Erythroblast (primary cell): ENCODE data around the gene CALHM5.
"Not testable (repeated sequence)": the region's sequence is repeated elsewhere in the genome, so short reads cannot be mapped to it uniquely, and the experiment has no call there.

ENCODE experiments used
- DNase-seq, 2 experiments: peaks; one replicate each; lab custom pipeline; 2025; lab: John Stamatoyannopoulos, UW
- GATA1 ChIP-seq: IDR thresholded peaks from 2 replicates; pipeline ENCODE4 v1.6.1; 2011; ENCODE audit warnings: low read depth, mild to moderate bottlenecking, control low read depth, low read length, moderate library complexity
- POLR2A ChIP-seq: IDR thresholded peaks from 2 replicates; pipeline ENCODE4 v1.6.1; 2011; ENCODE audit warnings: mild to moderate bottlenecking, low read length

CALHM5 gene

DNA sequence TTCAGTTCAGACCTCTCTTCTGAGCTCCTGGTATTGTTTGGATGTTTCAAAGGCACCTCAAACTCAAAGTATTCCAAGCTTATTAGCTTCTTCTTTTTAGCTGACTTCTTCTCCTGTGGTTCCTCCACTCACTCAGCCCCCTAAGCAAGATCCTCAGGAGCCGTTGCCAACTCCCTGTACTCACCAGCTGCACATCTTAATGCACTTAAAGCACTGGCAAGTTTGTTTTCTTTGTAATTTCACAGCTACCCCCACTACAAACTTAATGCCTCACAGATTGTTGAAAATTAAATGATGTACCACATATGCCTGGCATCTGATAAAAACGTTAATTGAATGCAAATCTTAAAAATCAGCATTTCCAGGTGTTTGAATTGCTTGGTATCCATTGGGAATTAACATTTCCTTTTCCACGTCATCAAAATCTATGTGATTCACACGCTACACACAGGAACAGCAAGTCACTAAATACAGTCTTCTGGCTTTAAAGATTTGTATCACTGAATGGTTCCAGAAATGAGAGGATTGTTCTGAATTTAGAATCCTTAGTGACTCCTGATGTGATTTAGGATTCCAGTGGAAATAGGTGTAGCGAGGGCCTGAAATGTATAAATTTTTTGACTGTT, 25.8 kb upstream of the CALHM5 start:
- no peak for DNase-seq
- TF ChIP-seq POLR2A, result no peak
- no peak for TF ChIP-seq GATA1

DNA sequence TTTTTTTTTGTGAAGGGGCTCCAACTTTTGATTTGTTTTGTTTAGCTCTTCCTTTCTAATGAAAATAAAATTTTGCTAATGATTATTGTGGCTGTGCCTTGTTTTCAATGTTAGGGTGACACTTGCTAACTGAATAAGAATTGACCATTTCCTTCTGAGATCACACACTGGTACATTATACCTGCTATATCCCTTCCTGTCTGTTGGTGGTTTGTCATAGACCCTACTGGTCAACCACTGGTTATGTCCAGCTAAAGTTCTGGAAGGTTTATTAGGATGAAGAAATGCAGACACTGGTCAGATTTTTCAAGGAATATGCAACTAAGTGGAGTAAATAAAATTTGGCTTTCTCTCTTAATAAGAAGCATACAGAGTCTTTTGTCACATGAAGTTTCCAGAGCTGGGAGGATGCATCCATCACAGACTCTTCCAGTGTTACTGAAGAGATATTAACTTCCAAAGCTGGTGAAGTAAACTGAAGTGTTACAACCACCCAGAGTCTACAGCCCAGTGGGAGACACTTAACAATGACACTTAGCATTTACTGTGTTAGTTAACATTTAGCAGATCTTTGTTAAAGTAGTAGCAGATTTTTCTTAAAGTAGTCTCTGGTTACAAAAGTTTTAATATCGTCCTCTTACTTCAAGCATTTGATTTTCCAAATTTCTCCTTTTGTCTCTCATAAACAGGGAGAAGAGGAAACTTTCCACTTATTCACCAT, 19.7 kb upstream of the CALHM5 start:
- DNase-seq, result no peak
- TF ChIP-seq GATA1 (no peak), POLR2A (no peak)

DNA sequence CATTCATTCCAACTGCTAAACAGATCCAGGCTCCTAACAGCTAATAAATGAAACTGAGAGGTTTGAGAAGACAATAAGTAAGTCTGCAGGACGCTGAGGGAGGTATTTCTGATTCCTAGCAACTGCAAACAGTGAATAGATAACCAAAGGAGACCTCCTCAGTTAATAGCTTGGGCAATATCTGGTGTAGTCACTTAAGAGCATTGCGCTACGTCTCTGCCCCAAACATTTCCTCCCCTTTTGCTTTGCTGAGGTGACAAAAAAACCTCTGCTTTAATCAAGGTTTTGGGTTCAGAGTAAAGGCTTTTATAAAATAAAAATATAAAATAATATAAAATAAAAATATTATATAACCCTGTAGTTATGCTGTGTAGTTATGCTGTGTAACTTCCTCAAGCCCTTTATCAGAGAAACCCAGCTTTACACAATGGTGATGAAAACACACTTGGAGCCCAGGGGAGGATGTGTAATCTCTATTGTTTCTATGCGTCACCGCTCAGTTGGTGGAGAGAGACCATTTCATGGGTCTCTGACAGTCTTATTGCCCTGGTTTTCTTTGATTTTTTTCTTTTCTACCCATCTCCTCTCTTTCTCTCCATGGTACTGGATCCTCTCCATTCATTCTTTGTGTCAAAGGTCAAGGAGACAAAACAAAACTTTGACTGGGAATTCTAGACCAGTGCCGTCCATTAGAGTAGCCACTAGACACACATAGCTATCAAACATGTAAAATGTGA, 18.9 kb upstream of the CALHM5 start:
- TF ChIP-seq POLR2A, result no peak
- no peak for TF ChIP-seq GATA1
- peak in 1 of 2 experiments; percentile 7 for DNase-seq

DNA sequence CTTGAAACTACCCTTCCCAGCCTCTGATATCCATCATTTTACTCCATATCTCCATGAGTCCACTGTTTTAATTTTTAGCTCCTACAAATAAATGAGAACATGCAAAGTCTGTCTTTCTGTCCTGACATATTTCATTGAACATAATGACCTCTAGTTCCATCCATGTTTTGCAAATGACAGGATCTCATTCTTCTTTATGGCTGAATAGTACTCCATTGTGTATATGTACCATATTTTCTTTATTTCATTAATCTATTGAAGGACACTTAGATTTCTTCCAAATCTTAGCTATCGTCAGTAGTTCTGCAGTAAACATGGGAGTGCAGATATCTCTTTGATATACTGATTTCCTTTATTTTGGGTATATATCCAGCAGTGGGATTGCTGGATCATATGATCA, 16.3 kb upstream of the CALHM5 start:
- DNase-seq, result not testable (repeated sequence)

DNA sequence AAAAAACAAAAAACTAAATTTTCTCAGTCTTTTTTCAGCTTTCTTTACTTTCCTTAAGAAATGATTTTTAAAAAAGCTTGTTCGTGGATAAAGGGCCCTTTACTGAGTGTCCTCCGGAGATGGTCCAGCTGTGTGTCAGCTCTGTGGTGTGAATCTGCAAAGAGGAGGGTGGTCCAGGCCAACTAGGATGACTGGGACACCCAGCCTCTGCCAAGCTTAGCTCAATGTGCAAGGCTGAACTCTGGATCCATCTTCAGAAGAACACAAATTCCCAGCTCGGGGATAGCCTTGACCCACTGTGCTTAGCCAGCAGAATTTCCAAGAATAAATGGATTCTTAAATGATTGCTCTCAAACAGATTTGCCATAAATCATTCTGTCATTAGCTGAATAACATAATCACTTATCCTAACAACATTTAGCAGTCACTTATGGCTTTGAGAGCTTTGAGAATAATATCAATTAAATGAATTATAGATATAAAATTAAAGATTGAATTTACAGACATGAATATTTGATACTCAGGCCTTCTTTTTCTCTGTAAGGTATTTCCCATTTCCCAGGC, 14.2 kb upstream of the CALHM5 start:
- no peak for DNase-seq
- no peak for TF ChIP-seq POLR2A
- no peak for TF ChIP-seq GATA1

DNA sequence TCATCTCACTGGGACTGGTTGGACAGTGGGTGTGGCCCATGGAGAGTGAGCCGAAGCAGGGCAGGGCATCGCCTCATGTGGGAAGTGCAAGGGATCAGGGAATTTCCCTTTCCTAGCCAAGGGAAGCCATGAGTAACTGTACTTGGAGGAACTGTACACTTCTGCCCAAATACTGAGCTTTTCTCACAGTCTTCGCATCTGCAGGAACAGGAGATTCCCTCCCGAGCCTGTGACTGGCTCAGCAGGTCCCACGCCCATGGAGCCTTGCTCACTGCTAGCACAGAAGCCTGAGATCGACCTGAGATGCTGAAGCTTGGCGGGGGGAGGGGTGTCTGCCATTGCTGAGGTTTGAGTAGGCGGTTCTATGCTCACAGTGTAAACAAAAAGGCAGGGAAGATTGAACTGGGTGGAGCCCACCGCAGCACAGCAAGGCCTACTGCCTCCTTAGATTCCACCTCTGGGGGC, 10.4 kb upstream of the CALHM5 start:
- no peak for DNase-seq
- TF ChIP-seq POLR2A (no peak), GATA1 (no peak)

DNA sequence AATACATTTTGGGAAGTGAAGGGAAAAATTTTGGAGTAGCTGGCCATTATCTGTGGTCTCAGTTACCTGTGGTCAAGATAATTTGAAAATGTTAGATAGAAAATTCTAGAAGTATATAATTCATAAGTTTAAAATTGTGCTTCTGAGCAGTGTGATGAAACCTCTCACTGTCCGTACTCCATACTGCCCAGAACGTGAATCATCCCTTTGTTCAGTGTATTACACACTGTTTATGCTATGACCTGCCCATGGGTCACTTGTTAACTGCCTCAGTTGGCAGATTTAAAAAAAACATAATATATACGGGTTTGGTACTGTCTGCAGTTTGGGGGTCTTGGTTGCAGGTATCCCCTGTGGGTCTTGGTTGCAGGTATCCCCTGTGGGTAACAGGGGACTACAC, 4.1 kb upstream of the CALHM5 start:
- no peak for TF ChIP-seq GATA1
- no peak for TF ChIP-seq POLR2A
- no peak for DNase-seq

DNA sequence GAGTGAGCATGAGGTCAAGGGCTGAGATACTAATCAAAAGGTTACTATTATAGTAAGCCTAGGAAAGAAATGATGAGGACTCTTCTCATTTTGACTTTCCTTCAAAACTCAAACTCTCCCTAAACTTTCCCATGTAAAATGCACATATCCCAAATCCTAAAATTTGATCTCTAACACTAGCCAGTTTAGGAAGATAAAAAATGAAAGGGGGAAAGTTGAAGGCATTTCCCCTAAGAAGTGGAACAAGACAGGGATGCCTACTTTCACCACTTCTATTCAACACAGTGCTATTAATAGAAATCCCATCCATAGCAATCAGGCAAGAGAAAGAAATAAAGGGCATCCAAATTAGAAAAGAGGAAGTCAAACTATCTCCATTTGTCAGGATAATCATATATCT, 2.9 kb upstream of the CALHM5 start:
- DNase-seq, result no peak
- TF ChIP-seq GATA1, result no peak

DNA sequence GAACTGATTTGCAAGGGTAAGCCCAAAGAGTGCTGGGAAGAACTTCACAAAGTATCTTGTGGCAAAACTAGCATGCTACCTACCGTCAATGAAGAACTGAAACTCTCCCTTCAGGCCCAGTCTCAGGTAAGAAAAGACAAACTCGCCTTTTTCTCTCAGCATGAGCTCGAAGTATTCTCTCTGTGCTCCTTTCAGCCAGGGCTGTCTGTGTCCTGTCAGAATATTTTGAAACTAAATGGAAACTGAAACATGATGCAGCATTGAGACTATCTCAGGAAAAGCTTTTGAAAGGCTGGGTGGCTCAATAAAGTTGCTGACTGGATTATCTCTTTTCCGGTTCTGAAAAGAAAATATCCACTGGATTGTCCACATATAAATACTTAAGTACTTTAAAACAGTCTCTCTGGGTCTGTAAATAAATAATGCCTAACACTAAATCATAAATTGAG, 696 bp downstream of the CALHM5 start:
- no peak for TF ChIP-seq GATA1
- no peak for TF ChIP-seq POLR2A
- DNase-seq, result no peak

DNA sequence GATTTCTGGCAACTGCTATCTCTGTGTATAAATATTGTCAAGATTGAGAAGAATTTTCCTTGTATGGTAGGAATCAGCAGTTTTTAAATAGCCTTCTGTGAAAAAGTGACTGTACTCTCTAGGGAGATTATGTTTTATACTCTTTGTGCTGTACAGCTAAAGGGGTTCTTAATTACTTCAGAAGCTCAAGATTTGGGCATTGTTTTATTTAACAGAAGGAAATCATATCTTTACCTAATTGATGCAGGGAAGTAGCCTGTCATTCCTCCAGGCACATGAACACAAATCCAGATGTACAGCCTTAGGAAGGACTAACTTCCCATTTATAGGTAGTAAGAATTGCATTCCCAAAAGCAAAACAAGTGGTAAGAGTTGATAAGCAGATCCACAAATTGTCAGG, 1.3 kb downstream of the CALHM5 start:
- DNase-seq, result no peak
- TF ChIP-seq POLR2A, result no peak
- TF ChIP-seq GATA1, result no peak

DNA sequence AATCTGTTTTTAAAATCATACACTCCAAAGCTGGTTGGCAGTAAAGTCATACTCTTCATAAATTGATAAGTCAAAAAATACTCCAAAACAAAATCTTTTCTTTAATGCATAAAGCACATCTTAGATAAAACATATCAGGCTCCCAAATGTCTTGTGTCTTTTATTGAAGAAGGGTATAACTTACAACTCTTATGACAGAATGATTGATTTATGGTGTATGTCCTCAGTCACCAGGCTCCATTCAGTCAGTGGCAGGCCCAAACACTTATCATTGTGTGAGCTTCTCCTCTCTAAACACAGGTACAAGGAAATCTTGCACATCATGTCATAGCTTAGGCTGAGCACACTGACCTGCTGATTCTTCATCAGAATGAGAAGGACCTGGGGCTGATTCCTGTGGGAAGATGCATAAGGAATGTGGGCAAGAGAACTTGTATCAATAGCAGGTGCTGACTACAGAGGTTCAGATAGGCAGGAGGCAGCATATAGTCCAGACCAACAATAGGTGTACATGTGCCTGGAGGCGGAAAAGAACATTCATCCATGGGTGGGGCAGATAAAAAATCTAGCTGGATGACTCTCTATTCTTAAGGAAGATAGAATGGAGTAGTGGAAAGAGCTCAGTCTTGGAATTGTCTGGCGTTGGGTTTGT, 1.9 kb downstream of the CALHM5 start:
- TF ChIP-seq POLR2A (no peak), GATA1 (no peak)
- DNase-seq, result no peak

DNA sequence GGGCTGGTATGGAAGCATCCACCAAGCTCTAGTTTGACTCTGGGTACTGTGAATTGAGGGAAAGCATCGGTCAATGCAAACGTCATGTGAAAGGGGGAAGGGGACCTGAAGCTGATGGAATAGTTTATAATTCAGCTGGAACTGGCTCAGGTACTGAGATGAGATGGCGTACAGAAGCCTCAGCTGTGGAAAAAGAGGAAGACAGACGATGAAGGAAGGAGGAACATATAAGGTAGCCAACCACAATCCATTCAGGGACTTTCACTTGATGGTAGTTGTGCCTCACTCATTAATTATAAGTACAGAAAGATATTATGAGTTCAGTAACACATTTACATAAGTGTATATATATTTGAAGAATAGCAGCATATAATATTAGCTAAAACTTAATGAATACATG, 2.7 kb downstream of the CALHM5 start:
- DNase-seq, result no peak
- TF ChIP-seq POLR2A, result no peak
- TF ChIP-seq GATA1, result no peak

DNA sequence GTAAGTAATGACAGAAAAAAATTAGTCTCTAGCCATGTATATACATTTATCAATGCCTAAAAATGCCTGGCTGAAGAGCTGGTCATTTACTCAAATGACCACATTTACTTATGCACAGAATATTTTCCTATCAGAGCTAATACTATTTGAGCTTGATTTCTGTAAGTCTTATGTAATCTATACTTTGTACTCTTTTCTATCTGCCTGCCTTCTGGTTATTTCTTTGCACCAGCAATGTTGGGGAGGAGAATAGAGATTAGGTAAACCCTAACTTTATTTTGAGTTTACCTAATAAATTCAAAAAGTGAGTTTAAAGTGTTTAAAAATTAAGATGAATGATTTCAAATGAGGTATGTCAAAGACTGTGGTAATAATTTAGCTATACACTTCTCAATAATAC, 3.7 kb downstream of the CALHM5 start:
- TF ChIP-seq GATA1, result no peak
- no peak for TF ChIP-seq POLR2A
- DNase-seq, result no peak
